ENCODE data around the gene NEK5. TPM values are rescaled to one million over a fixed set of nuclear protein-coding genes. Genes with fewer than 3 reads are reported as not detected.

Gene NEK5
- total and polyA plus RNA-seq, 4 experiments from 2014 or later = 0.06 TPM; not detected in 3

- CTCF ChIA-PET (ENCODE audit: partially characterized antibody) = interaction anchor here (0.9 to 7.2 kb wide), 12 partner anchors 9 to 202 kb away, joined by 4 to 49 read pairs (median 7); partner anchors contain the start of genes ALG11 and NEK5
- H3K27me3 ChIP-seq (ENCODE audit: insufficient read depth, low read length) = peaks cover 5% of the 10 kb centered on the region
- no peaks in the 10 kb centered on the region for H3K9me3 ChIP-seq (ENCODE audit: control insufficient read depth in 1 of 2, low read length in 2 of 2)
- DNase-seq = peak in 4 of 5 donors; percentile 41 to 48 (median 43)
- Mint-ChIP-seq H3K4me3 (no peak overlapping the region), H3K9me3 (no peaks in the 10 kb centered on the region), H3K27me3 (peaks cover 4 to 7% of the 10 kb centered on the region in 2 donors), H3K4me1 (peaks cover 0 to 2% (median under 1%) of the 10 kb centered on the region in 4 donors), H3K36me3 (no peaks in the 10 kb centered on the region), H3K27ac (peak overlapping the region in 1 of 7 donors; percentile 56)
- POLR2A ChIA-PET (ENCODE audit: partially characterized antibody) = no interaction called here
- no peaks in the 10 kb centered on the region for H3K36me3 ChIP-seq (ENCODE audit: insufficient read depth, low read length)
- H3K4me1 ChIP-seq (ENCODE audit: insufficient read depth, low read length) = no peaks in the 10 kb centered on the region
- intact Hi-C loops (cut with micrococcal nuclease) = loop anchor here (1.0 to 5.0 kb wide), 4 partner anchors 126 to 449 kb away; partner anchors contain the start of gene VPS36
- H3K27ac ChIP-seq (ENCODE audit: low read depth, low read length) = no peak overlapping the region
- H3K4me3 ChIP-seq (ENCODE audit: low read length in 2 of 2) = no peak overlapping the region
Measured at GRCh38 chr13:52001120-52001731, 127.6 kb downstream of the NEK5 start.

- Histone ChIP-seq H3K27ac (ENCODE audit: low read depth, low read length) (no peak overlapping the region), H3K4me1 (ENCODE audit: insufficient read depth, low read length) (no peaks in the 10 kb centered on the region), H3K27me3 (ENCODE audit: insufficient read depth, low read length) (peaks cover 5% of the 10 kb centered on the region), H3K36me3 (ENCODE audit: insufficient read depth, low read length) (no peaks in the 10 kb centered on the region), H3K4me3 (ENCODE audit: low read length in 2 of 2) (no peak overlapping the region), H3K9me3 (ENCODE audit: control insufficient read depth in 1 of 2, low read length in 2 of 2) (no peaks in the 10 kb centered on the region)
- Mint-ChIP-seq H3K9me3 (no peaks in the 10 kb centered on the region), H3K27ac (peak overlapping the region in 1 of 7 donors; percentile 51), H3K27me3 (peaks cover 7% of the 10 kb centered on the region in 2 donors), H3K4me1 (peaks cover 0 to 3% (median 1%) of the 10 kb centered on the region in 4 donors), H3K36me3 (no peaks in the 10 kb centered on the region), H3K4me3 (no peak overlapping the region)
- intact Hi-C loops (cut with micrococcal nuclease) = loop anchor here (5.0 kb wide), 1 partner anchor 237 kb away; no protein-coding TSS in a partner anchor
- ChIA-PET CTCF (ENCODE audit: partially characterized antibody) (interaction anchor here (1.0 to 7.2 kb wide), 9 partner anchors 8 to 451 kb away, joined by 3 to 49 read pairs (median 6); partner anchors contain the start of genes ALG11 and VPS36), POLR2A (ENCODE audit: partially characterized antibody) (no interaction called here)
- no peak for DNase-seq
Measured at GRCh38 chr13:51999921-52000320, 129.0 kb downstream of the NEK5 start.

- no peak overlapping the region for H3K4me3 ChIP-seq (ENCODE audit: low read length in 2 of 2)
- intact Hi-C loops (cut with micrococcal nuclease) = no loop called here
- no peaks in the 10 kb centered on the region for H3K9me3 Mint-ChIP-seq
Measured at GRCh38 chr13:51999510-51999911, 129.4 kb downstream of the NEK5 start.

GRCh38 chr13:51998723-51999509 lies 130.0 kb downstream of the NEK5 start:
- Histone ChIP-seq H3K36me3 (ENCODE audit: insufficient read depth, low read length) (no peaks in the 10 kb centered on the region), H3K4me3 (ENCODE audit: low read length in 2 of 2) (no peak overlapping the region), H3K27ac (ENCODE audit: low read depth, low read length) (no peak overlapping the region), H3K4me1 (ENCODE audit: insufficient read depth, low read length) (no peaks in the 10 kb centered on the region), H3K9me3 (ENCODE audit: control insufficient read depth in 1 of 2, low read length in 2 of 2) (no peaks in the 10 kb centered on the region), H3K27me3 (ENCODE audit: insufficient read depth, low read length) (peaks cover 5% of the 10 kb centered on the region)
- H3K4me1 Mint-ChIP-seq = peaks cover 0 to 3% (median 1%) of the 10 kb centered on the region in 4 donors
- no peaks in the 10 kb centered on the region for H3K9me3 Mint-ChIP-seq
- ChIA-PET CTCF (ENCODE audit: partially characterized antibody) (interaction anchor here (0.9 to 7.2 kb wide), 8 partner anchors 9 to 202 kb away, joined by 3 to 49 read pairs (median 3); partner anchors contain the start of gene ALG11), POLR2A (ENCODE audit: partially characterized antibody) (no interaction called here)
- H3K4me3 Mint-ChIP-seq = no peak overlapping the region
- DNase-seq = no peak
- no peaks in the 10 kb centered on the region for H3K36me3 Mint-ChIP-seq
- H3K27me3 Mint-ChIP-seq = peaks cover 7% of the 10 kb centered on the region in 2 donors
- intact Hi-C loops (cut with micrococcal nuclease) = no loop called here
- H3K27ac Mint-ChIP-seq = peak overlapping the region in 1 of 7 donors; percentile 44

More at GRCh38 chr13:51999510-51999911, 129.4 kb downstream of the NEK5 start:
- H3K36me3 Mint-ChIP-seq = no peaks in the 10 kb centered on the region
- H3K27me3 Mint-ChIP-seq = peaks cover 7% of the 10 kb centered on the region in 2 donors
- Histone ChIP-seq H3K9me3 (ENCODE audit: control insufficient read depth in 1 of 2, low read length in 2 of 2) (no peaks in the 10 kb centered on the region), H3K27ac (ENCODE audit: low read depth, low read length) (no peak overlapping the region), H3K4me1 (ENCODE audit: insufficient read depth, low read length) (no peaks in the 10 kb centered on the region), H3K36me3 (ENCODE audit: insufficient read depth, low read length) (no peaks in the 10 kb centered on the region), H3K27me3 (ENCODE audit: insufficient read depth, low read length) (peaks cover 5% of the 10 kb centered on the region)
- no peak for DNase-seq
- no peak overlapping the region for H3K4me3 Mint-ChIP-seq
- peaks cover 0 to 3% (median 1%) of the 10 kb centered on the region in 4 donors for H3K4me1 Mint-ChIP-seq
- CTCF ChIA-PET (ENCODE audit: partially characterized antibody) = interaction anchor here (0.9 to 7.2 kb wide), 8 partner anchors 9 to 200 kb away, joined by 3 to 49 read pairs (median 6); partner anchors contain the start of gene ALG11
- POLR2A ChIA-PET (ENCODE audit: partially characterized antibody) = no interaction called here
- H3K27ac Mint-ChIP-seq = peak overlapping the region in 1 of 7 donors; percentile 51

GRCh38 chr13:51997641-51998330 lies 131.1 kb downstream of the NEK5 start:
- H3K36me3 Mint-ChIP-seq = no peaks in the 10 kb centered on the region
- H3K36me3 ChIP-seq (ENCODE audit: insufficient read depth, low read length) = no peaks in the 10 kb centered on the region
- H3K27me3 Mint-ChIP-seq = peaks cover 7% of the 10 kb centered on the region in 2 donors
- H3K27ac Mint-ChIP-seq = peak overlapping the region in 1 of 7 donors; percentile 10
- ChIA-PET CTCF (ENCODE audit: partially characterized antibody) (interaction anchor here (0.6 to 7.2 kb wide), 3 partner anchors 16 to 203 kb away, joined by 3 to 42 read pairs (median 4); partner anchors contain the start of gene ALG11), POLR2A (ENCODE audit: partially characterized antibody) (no interaction called here)
- no peak overlapping the region for H3K27ac ChIP-seq (ENCODE audit: low read depth, low read length)
- intact Hi-C loops (cut with micrococcal nuclease) = no loop called here
- H3K4me1 ChIP-seq (ENCODE audit: insufficient read depth, low read length) = no peaks in the 10 kb centered on the region
- H3K4me3 ChIP-seq (ENCODE audit: low read length in 2 of 2) = no peak overlapping the region
- H3K9me3 ChIP-seq (ENCODE audit: control insufficient read depth in 1 of 2, low read length in 2 of 2) = no peaks in the 10 kb centered on the region
- H3K4me1 Mint-ChIP-seq = peaks cover 0 to 3% (median 1%) of the 10 kb centered on the region in 4 donors
- no peak overlapping the region for H3K4me3 Mint-ChIP-seq
- H3K27me3 ChIP-seq (ENCODE audit: insufficient read depth, low read length) = peaks cover 5% of the 10 kb centered on the region
- DNase-seq = no peak
- H3K9me3 Mint-ChIP-seq = no peaks in the 10 kb centered on the region

GRCh38 chr13:51997186-51997585 lies 131.7 kb downstream of the NEK5 start:
- no peaks in the 10 kb centered on the region for H3K9me3 ChIP-seq (ENCODE audit: control insufficient read depth in 1 of 2, low read length in 2 of 2)
- H3K36me3 Mint-ChIP-seq = no peaks in the 10 kb centered on the region
- peaks cover 7% of the 10 kb centered on the region in 2 donors for H3K27me3 Mint-ChIP-seq
- ChIA-PET CTCF (ENCODE audit: partially characterized antibody) (interaction anchor here (0.6 to 0.8 kb wide), 2 partner anchors 182 to 204 kb away, joined by 4 read pairs; no protein-coding TSS in a partner anchor), POLR2A (ENCODE audit: partially characterized antibody) (no interaction called here)
- no peaks in the 10 kb centered on the region for H3K36me3 ChIP-seq (ENCODE audit: insufficient read depth, low read length)
- no peak overlapping the region for H3K4me3 ChIP-seq (ENCODE audit: low read length in 2 of 2)
- no peaks in the 10 kb centered on the region for H3K4me1 ChIP-seq (ENCODE audit: insufficient read depth, low read length)
- peaks cover 5% of the 10 kb centered on the region for H3K27me3 ChIP-seq (ENCODE audit: insufficient read depth, low read length)
- H3K4me3 Mint-ChIP-seq = no peak overlapping the region
- H3K27ac ChIP-seq (ENCODE audit: low read depth, low read length) = no peak overlapping the region
- no peak overlapping the region for H3K27ac Mint-ChIP-seq
- H3K9me3 Mint-ChIP-seq = no peaks in the 10 kb centered on the region
- H3K4me1 Mint-ChIP-seq = peaks cover 0 to 3% (median 1%) of the 10 kb centered on the region in 4 donors
- intact Hi-C loops (cut with micrococcal nuclease) = no loop called here
- no peak for DNase-seq

Measured in CD4-positive, alpha-beta memory T cell (primary cell).